SK-N-MC (cell line): Measurements from ENCODE around the gene SYNPO2.

Source experiments
- EZH2 ChIP-seq: fragments of 200-600 bp; sonication (generic); IDR thresholded peaks from one replicate; pipeline ENCODE4 v1.6.1; 2017; ENCODE audit warnings: antibody characterized with exemption
- FOXP2 ChIP-seq: optimal IDR thresholded peaks from 2 replicates; pipeline ENCODE3; 2011; ENCODE audit warnings: mild to moderate bottlenecking, moderate library complexity; ENCODE audit not compliant: insufficient read depth; ENCODE audit errors: extremely low read length, control extremely low read depth
- POLR2AphosphoS5 ChIP-seq: IDR thresholded peaks from 2 replicates; pipeline ENCODE4 v1.6.1; 2012; ENCODE audit warnings: mild to moderate bottlenecking, low read depth, low read length, borderline replicate concordance

- TF ChIP-seq POLR2AphosphoS5 (no peak), EZH2 (no peak), FOXP2 (no peak)
These were observed 194.0 kb downstream of the SYNPO2 start for GRCh38 chr4:119082661-119083060.
